Upper lobe of left lung (tissue), 6 donors: ENCODE data around the gene PSMD11. TPM values are rescaled to one million over a fixed set of nuclear protein-coding genes. Genes with fewer than 3 reads are reported as not detected.

ENCODE experiments used
- ATAC-seq, 2 donors: fragments of 200-7000 bp; cut with Tn5 transposase; one replicate each; pipeline ENCODE4 v1.9.1; 2022; ENCODE audit warnings: mild to moderate bottlenecking in 2 of 2, moderate library complexity in 2 of 2; ENCODE audit not compliant: low FRiP score in 2 of 2
- DNase-seq, 2 donors: peaks; one replicate each; pipeline ENCODE4 v3.0.0-alpha.2; 2019 to 2020
- H3K27ac ChIP-seq, 4 donors: fragments of 200-600 bp; sonication (generic); one replicate each; pipeline ENCODE4 v1.5.1; 2016 to 2019
- H3K27me3 ChIP-seq, 4 donors: fragments of 200-600 bp; sonication (generic); one replicate each; pipeline ENCODE4 v1.5.1; 2017 to 2019
- H3K36me3 ChIP-seq, 4 donors: fragments of 200-600 bp; sonication (generic); one replicate each; pipeline ENCODE4 v1.5.1; 2016 to 2019
- H3K4me1 ChIP-seq, 4 donors: fragments of 200-600 bp; sonication (generic); one replicate each; pipeline ENCODE4 v1.5.1; 2018 to 2019
- H3K4me3 ChIP-seq, 4 donors: fragments of 200-600 bp; sonication (generic); one replicate each; pipeline ENCODE4 v1.5.1; 2017 to 2019; ENCODE audit warnings: mild to moderate bottlenecking in 2 of 4, moderate library complexity in 1 of 4
- H3K9me3 ChIP-seq, 4 donors: fragments of 200-600 bp; sonication (generic); one replicate each; pipeline ENCODE4 v1.5.1; 2018 to 2019
- CTCF ChIP-seq, 6 experiments: fragments of 450-650 bp in 4 of 6; fragments of 200-600 bp in 2 of 6; sonication (generic) in 2 of 6; IDR thresholded peaks; one replicate each; pipeline ENCODE4 v1.5.1; 2016 to 2019; ENCODE audit warnings: antibody characterized with exemption in 6 of 6
- EP300 ChIP-seq, 4 donors: sonication (generic); formaldehyde crosslinking; IDR thresholded peaks; one replicate each; pipeline ENCODE4 v1.5.1; 2017; ENCODE audit warnings: antibody characterized with exemption in 4 of 4, control low read depth in 2 of 4
- POLR2A ChIP-seq, 4 donors: fragments of 450-650 bp; IDR thresholded peaks; one replicate each; pipeline ENCODE4 v1.5.1; 2016 to 2017; ENCODE audit warnings: antibody characterized with exemption in 4 of 4, mild to moderate bottlenecking in 2 of 4
- POLR2AphosphoS5 ChIP-seq, 2 donors: sonication (generic); formaldehyde crosslinking; IDR thresholded peaks; one replicate each; pipeline ENCODE4 v1.5.1; 2017; ENCODE audit warnings: antibody characterized with exemption in 2 of 2
- WGBS, 2 donors: methylation state at CpG; one replicate each; pipeline ENCODE4 v1.1.5; 2017 to 2018; 5-methylcytosine and 5-hydroxymethylcytosine counted together
- total RNA-seq, 6 donors: library from RNA; depleted of rRNA in 4 of 6; stranded (reverse); fragments of >200 nt in 4 of 6; gene quantifications; one replicate each; pipeline versions ENCODE4 v1.1.0 to v1.2.1, GENCODE V29; 2016 to 2021
- donor health status: DM: no; HTN: no; CAD: no; lungs with moderate emphysema.
- donor health status: DM: no; HTN: yes; CAD: no; lungs with severe emphysema.

PSMD11 gene
- total RNA-seq, 6 donors from 2014 or later, result 42.4 to 71.4 (median 62.8) TPM

GRCh38 chr17:32470405-32471167 is 26.3 kb downstream of the PSMD11 start:
- H3K4me3 ChIP-seq, result no peak overlapping the region
- 91 to 92% methylated on average over 6 of the region's 6 CpGs for WGBS, 2 donors
- no peak overlapping the region for H3K27ac ChIP-seq
- H3K27me3 ChIP-seq, result no peaks in the 10 kb centered on the region
- peaks cover 25 to 98% (median 89%) of the 10 kb centered on the region in 4 donors for H3K36me3 ChIP-seq
- no peak for ATAC-seq
- DNase-seq, result no peak
- H3K9me3 ChIP-seq, result no peaks in the 10 kb centered on the region
- no peak for TF ChIP-seq POLR2A (IDR thresholded peaks at IDR 0.05)
- TF ChIP-seq EP300 (IDR thresholded peaks at IDR 0.05), result no peak
- no peak for TF ChIP-seq CTCF (IDR thresholded peaks at IDR 0.05)
- TF ChIP-seq POLR2AphosphoS5 (IDR thresholded peaks at IDR 0.05), result no peak
- no peaks in the 10 kb centered on the region for H3K4me1 ChIP-seq

- peaks cover 32 to 98% (median 92%) of the 10 kb centered on the region in 4 donors for H3K36me3 ChIP-seq
- H3K4me1 ChIP-seq, result no peaks in the 10 kb centered on the region
- no peak overlapping the region for H3K27ac ChIP-seq
- no peak for ATAC-seq
- H3K27me3 ChIP-seq, result no peaks in the 10 kb centered on the region
- WGBS, 2 donors, result 84 to 91% methylated on average over 4 of the region's 4 CpGs
- no peak for TF ChIP-seq CTCF (IDR thresholded peaks at IDR 0.05)
- no peak for TF ChIP-seq EP300 (IDR thresholded peaks at IDR 0.05)
- no peak for TF ChIP-seq POLR2AphosphoS5 (IDR thresholded peaks at IDR 0.05)
- no peak for TF ChIP-seq POLR2A (IDR thresholded peaks at IDR 0.05)
- DNase-seq, result no peak
- no peak overlapping the region for H3K4me3 ChIP-seq
- no peaks in the 10 kb centered on the region for H3K9me3 ChIP-seq
These were observed 27.3 kb downstream of the PSMD11 start for GRCh38 chr17:32471652-32472051.

GRCh38 chr17:32475258-32475657 is 30.9 kb downstream of the PSMD11 start:
- no peaks in the 10 kb centered on the region for H3K9me3 ChIP-seq
- no peaks in the 10 kb centered on the region for H3K4me1 ChIP-seq
- no peak overlapping the region for H3K27ac ChIP-seq
- no peak for DNase-seq
- H3K27me3 ChIP-seq, result no peaks in the 10 kb centered on the region
- TF ChIP-seq CTCF (IDR thresholded peaks at IDR 0.05) (no peak), POLR2A (IDR thresholded peaks at IDR 0.05) (no peak), POLR2AphosphoS5 (IDR thresholded peaks at IDR 0.05) (no peak)
- H3K36me3 ChIP-seq, result peaks cover 48 to 98% (median 95%) of the 10 kb centered on the region in 4 donors
- no peak overlapping the region for H3K4me3 ChIP-seq
- 87 to 94% methylated on average over 3 of the region's 3 CpGs for WGBS, 2 donors
- ATAC-seq, result no peak

- 96 to 97% methylated on average over 8 of the region's 8 CpGs for WGBS, 2 donors
- Histone ChIP-seq H3K9me3 (no peaks in the 10 kb centered on the region), H3K27ac (no peak overlapping the region), H3K27me3 (no peaks in the 10 kb centered on the region), H3K4me1 (no peaks in the 10 kb centered on the region), H3K4me3 (no peak overlapping the region), H3K36me3 (peaks cover 41 to 98% (median 92%) of the 10 kb centered on the region in 4 donors)
- ATAC-seq (no peak), DNase-seq (no peak)
- no peak for TF ChIP-seq CTCF (IDR thresholded peaks at IDR 0.05)
- TF ChIP-seq POLR2AphosphoS5 (IDR thresholded peaks at IDR 0.05), result no peak
- TF ChIP-seq EP300 (IDR thresholded peaks at IDR 0.05), result no peak
- TF ChIP-seq POLR2A (IDR thresholded peaks at IDR 0.05), result no peak
These were observed 32.9 kb downstream of the PSMD11 start for GRCh38 chr17:32477220-32477619.
